ENCODE results near the gene CCNJ.
"Not testable (repeated sequence)": the region's sequence is repeated elsewhere in the genome, so short reads cannot be mapped to it uniquely, and the experiment has no call there.

DNA sequence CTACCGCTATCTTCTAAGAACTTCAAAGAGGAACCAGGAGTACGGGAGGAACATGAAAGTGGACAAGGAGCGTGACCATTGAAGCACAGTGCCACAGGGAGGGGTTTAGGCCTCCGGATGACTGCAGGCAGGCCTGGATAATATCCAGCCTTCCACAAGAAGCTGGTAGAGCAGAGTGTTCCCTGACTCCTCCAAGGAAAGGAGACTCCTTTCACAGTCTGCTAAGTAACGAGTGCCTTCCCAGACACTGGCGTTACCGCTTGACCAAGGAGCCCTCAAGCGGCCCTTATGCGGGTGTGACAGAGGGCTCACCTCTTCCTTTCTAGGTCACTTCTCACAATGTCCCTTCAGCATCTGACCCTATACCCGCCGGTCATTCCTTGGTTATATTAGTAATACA is 49.0 kb upstream of the CCNJ start:
- TF ChIP-seq, protein P1, sequence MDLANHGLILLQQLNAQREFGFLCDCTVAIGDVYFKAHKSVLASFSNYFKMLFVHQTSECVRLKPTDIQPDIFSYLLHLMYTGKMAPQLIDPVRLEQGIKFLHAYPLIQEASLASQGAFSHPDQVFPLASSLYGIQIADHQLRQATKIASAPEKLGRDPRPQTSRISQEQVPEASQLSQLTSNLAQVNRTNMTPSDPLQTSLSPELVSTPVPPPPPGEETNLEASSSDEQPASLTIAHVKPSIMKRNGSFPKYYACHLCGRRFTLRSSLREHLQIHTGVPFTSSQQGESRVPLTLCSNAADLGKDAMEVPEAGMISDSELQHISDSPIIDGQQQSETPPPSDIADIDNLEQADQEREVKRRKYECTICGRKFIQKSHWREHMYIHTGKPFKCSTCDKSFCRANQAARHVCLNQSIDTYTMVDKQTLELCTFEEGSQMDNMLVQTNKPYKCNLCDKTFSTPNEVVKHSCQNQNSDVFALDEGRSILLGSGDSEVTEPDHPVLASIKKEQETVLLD (IDR thresholded peaks at IDR 0.05): not testable (repeated sequence)
- TF ChIP-seq SMAD1 (IDR thresholded peaks at IDR 0.05; ENCODE audit: low read depth, low read length, partially characterized antibody); CEBPB (tag; IDR thresholded peaks at IDR 0.05); TBL1XR1 (IDR thresholded peaks at IDR 0.05; ENCODE audit: low read length in 2 of 2); POLR2H (tag; IDR thresholded peaks at IDR 0.05; ENCODE audit: low read depth); RAD21 (CRISPR knock-in tag; conservative IDR thresholded peaks at IDR 0.05 in 1 of 2, IDR thresholded peaks at IDR 0.05 in 1 of 2); CBX2 (IDR thresholded peaks at IDR 0.05; ENCODE audit: insufficient read depth, low read length, poor library complexity, severe bottlenecking); SIN3A (IDR thresholded peaks at IDR 0.05; ENCODE audit: borderline replicate concordance in 2 of 2, control insufficient read depth in 1 of 2, low read depth in 2 of 2, low read length in 2 of 2); RAD51 (IDR thresholded peaks at IDR 0.05; ENCODE audit: borderline replicate concordance, low read depth); POLR2A (conservative IDR thresholded peaks at IDR 0.05): not testable (repeated sequence)
- TF ChIP-seq, protein P2, sequence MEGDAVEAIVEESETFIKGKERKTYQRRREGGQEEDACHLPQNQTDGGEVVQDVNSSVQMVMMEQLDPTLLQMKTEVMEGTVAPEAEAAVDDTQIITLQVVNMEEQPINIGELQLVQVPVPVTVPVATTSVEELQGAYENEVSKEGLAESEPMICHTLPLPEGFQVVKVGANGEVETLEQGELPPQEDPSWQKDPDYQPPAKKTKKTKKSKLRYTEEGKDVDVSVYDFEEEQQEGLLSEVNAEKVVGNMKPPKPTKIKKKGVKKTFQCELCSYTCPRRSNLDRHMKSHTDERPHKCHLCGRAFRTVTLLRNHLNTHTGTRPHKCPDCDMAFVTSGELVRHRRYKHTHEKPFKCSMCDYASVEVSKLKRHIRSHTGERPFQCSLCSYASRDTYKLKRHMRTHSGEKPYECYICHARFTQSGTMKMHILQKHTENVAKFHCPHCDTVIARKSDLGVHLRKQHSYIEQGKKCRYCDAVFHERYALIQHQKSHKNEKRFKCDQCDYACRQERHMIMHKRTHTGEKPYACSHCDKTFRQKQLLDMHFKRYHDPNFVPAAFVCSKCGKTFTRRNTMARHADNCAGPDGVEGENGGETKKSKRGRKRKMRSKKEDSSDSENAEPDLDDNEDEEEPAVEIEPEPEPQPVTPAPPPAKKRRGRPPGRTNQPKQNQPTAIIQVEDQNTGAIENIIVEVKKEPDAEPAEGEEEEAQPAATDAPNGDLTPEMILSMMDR (IDR thresholded peaks at IDR 0.05 in 2 of 3, conservative IDR thresholded peaks at IDR 0.05 in 1 of 3; ENCODE audit: insufficient read depth in 2 of 3, low read depth in 1 of 3, low read length in 3 of 3): not testable (repeated sequence)

All from K562 (cell line).